LoVo (cell line): ENCODE measurements around the gene CIT.

Experiments
- DNase-seq: peaks from one replicate; pipeline ENCODE4 v3.0.0-alpha.2; 2016; ENCODE audit warnings: low spot score

Gene CIT

GRCh38 chr12:119642986-119643385 is 234.1 kb downstream of the CIT start:
- DNase-seq = no peak
